ENCODE results near the gene PTPRA. TPM values are rescaled to one million over a fixed set of nuclear protein-coding genes. Genes with fewer than 3 reads are reported as not detected.

PTPRA gene
- total and polyA plus RNA-seq, 9 of the 15 experiments (the other 6 are each of a cell fraction or from before 2014, with no cell fraction given) = 3.4 to 80.5 (median 28.0) TPM

DNA sequence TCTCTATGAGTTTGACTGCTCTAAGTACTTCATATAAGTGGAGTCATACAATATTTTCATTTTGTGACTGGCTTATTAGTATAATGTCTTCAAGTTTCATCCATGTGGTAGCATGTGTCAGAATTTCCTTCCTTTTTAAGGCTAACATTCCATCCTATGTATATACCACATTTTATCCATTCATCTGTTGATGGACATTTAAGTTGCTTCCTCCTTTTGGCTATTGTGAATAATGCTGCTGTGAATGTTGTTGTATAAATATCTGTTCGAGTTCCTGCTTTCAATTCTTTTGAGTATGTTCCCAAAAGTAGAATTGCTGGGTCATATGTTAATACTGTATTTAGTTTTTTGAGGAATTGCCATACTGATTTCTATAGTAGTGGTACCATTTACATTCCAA, 79.5 kb downstream of the PTPRA start (continued):
- TF ChIP-seq, protein P1, sequence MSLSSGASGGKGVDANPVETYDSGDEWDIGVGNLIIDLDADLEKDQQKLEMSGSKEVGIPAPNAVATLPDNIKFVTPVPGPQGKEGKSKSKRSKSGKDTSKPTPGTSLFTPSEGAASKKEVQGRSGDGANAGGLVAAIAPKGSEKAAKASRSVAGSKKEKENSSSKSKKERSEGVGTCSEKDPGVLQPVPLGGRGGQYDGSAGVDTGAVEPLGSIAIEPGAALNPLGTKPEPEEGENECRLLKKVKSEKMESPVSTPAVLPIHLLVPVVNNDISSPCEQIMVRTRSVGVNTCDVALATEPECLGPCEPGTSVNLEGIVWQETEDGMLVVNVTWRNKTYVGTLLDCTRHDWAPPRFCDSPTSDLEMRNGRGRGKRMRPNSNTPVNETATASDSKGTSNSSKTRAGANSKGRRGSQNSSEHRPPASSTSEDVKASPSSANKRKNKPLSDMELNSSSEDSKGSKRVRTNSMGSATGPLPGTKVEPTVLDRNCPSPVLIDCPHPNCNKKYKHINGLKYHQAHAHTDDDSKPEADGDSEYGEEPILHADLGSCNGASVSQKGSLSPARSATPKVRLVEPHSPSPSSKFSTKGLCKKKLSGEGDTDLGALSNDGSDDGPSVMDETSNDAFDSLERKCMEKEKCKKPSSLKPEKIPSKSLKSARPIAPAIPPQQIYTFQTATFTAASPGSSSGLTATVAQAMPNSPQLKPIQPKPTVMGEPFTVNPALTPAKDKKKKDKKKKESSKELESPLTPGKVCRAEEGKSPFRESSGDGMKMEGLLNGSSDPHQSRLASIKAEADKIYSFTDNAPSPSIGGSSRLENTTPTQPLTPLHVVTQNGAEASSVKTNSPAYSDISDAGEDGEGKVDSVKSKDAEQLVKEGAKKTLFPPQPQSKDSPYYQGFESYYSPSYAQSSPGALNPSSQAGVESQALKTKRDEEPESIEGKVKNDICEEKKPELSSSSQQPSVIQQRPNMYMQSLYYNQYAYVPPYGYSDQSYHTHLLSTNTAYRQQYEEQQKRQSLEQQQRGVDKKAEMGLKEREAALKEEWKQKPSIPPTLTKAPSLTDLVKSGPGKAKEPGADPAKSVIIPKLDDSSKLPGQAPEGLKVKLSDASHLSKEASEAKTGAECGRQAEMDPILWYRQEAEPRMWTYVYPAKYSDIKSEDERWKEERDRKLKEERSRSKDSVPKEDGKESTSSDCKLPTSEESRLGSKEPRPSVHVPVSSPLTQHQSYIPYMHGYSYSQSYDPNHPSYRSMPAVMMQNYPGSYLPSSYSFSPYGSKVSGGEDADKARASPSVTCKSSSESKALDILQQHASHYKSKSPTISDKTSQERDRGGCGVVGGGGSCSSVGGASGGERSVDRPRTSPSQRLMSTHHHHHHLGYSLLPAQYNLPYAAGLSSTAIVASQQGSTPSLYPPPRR (CRISPR knock-in tag; IDR thresholded peaks at IDR 0.05; ENCODE audit: borderline replicate concordance) = no peak

DNA sequence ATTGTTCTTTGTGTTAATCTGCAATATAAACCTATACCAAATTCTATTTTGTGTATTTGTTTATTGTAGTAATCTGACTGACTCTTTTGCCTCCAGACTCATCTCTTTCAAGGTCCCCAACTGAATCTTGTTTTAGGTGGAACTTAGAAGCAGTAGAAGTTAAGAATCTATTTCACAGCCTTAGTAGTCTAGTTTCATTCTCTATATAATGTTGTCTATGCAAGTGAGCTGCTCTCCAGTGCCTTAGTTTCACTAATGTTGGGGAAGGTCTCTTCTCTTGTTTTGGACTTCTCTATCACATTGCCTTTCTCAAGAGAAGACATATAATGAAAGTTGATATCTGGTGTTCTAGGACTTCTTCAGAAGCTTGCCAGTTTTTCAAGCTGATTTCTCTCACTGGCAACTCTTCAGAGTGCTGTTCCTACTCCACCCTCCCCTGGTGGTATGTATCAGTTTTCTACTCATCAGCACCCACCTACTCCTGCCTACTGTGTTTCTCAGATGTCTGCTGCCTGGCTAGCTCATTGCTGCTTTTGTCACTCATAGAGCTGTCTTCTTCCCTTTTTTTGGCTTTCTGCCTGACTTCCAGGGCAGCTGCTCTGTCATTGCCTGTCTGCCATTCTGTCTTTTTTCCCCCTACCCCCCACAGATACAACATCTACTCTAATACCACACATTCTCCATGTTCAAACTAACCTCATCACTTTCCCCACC, 82.1 kb downstream of the PTPRA start:
- Histone ChIP-seq H3K9ac (ENCODE audit: insufficient read depth in 1 of 2, low read depth in 2 of 2, low read length in 2 of 2) (no peak overlapping the region), H3K36me3 (ENCODE audit: control insufficient read depth, insufficient read depth, low read length) (peaks cover 22% of the 10 kb centered on the region; the same call in 2 of the 3 replicates), H3K4me2 (ENCODE audit: insufficient read depth, low read length) (no peak overlapping the region), H3K9me1 (ENCODE audit: control insufficient read depth, insufficient read depth, low read length) (no peaks in the 10 kb centered on the region), H3K4me1 (replicated peaks in 1 of 2; ENCODE audit: control insufficient read depth in 2 of 2, insufficient read depth in 2 of 2, low read length in 2 of 2) (no peaks in the 10 kb centered on the region; a peak in 2 of 5 replicates), H3K79me2 (ENCODE audit: control insufficient read depth, insufficient read depth, low read length) (peaks cover 4% of the 10 kb centered on the region; the same call in 2 of the 3 replicates), H3K27me3 (ENCODE audit: control insufficient read depth in 2 of 2, insufficient read depth in 2 of 2, low read length in 2 of 2) (no peaks in the 10 kb centered on the region), H3K9me3 (replicated peaks; ENCODE audit: control insufficient read depth, insufficient read depth, low read depth, low read length) (no peaks in the 10 kb centered on the region), H4K20me1 (replicated peaks; ENCODE audit: control insufficient read depth, insufficient read depth, low read length) (no peaks in the 10 kb centered on the region), H3K27ac (ENCODE audit: extremely low read depth, low read depth, low read length) (no peak overlapping the region), H2AFZ (ENCODE audit: low read depth, low read length) (no peak overlapping the region), H3K4me3 (no peak overlapping the region)
- intact Hi-C loops (cut with micrococcal nuclease) = no loop called here
- DNase-seq (ENCODE audit: extremely low read depth in 1 of 4, low spot score in 3 of 4) (no peak), FAIRE-seq (no peak), ATAC-seq (no peak)
- ChIA-PET POLR2A (no interaction called here), CTCF (ENCODE audit: low intra/inter-chr PET ratio) (no interaction called here)
- no TSS peak for BruUV-seq (replicated peaks)
- in situ Hi-C loops (cut with MboI) = no loop called here
- TF ChIP-seq NFIC (IDR thresholded peaks at IDR 0.05) = peak; percentile 27; the same call in 1 of the 2 replicates
- TF ChIP-seq, protein P2, sequence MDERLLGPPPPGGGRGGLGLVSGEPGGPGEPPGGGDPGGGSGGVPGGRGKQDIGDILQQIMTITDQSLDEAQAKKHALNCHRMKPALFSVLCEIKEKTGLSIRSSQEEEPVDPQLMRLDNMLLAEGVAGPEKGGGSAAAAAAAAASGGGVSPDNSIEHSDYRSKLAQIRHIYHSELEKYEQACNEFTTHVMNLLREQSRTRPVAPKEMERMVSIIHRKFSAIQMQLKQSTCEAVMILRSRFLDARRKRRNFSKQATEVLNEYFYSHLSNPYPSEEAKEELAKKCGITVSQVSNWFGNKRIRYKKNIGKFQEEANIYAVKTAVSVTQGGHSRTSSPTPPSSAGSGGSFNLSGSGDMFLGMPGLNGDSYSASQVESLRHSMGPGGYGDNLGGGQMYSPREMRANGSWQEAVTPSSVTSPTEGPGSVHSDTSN (CRISPR knock-in tag; IDR thresholded peaks at IDR 0.05; ENCODE audit: low read depth) = no peak
- TF ChIP-seq, protein P2 (tag; conservative IDR thresholded peaks at IDR 0.05; ENCODE audit: low read depth) = 0 out of 2 replicates have a peak, but pooled peaks have one; percentile 10
- TF ChIP-seq, protein P3, sequence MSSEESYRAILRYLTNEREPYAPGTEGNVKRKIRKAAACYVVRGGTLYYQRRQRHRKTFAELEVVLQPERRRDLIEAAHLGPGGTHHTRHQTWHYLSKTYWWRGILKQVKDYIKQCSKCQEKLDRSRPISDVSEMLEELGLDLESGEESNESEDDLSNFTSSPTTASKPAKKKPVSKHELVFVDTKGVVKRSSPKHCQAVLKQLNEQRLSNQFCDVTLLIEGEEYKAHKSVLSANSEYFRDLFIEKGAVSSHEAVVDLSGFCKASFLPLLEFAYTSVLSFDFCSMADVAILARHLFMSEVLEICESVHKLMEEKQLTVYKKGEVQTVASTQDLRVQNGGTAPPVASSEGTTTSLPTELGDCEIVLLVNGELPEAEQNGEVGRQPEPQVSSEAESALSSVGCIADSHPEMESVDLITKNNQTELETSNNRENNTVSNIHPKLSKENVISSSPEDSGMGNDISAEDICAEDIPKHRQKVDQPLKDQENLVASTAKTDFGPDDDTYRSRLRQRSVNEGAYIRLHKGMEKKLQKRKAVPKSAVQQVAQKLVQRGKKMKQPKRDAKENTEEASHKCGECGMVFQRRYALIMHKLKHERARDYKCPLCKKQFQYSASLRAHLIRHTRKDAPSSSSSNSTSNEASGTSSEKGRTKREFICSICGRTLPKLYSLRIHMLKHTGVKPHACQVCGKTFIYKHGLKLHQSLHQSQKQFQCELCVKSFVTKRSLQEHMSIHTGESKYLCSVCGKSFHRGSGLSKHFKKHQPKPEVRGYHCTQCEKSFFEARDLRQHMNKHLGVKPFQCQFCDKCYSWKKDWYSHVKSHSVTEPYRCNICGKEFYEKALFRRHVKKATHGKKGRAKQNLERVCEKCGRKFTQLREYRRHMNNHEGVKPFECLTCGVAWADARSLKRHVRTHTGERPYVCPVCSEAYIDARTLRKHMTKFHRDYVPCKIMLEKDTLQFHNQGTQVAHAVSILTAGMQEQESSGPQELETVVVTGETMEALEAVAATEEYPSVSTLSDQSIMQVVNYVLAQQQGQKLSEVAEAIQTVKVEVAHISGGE (CRISPR knock-in tag; IDR thresholded peaks at IDR 0.05) = no peak

Data from K562 (cell line).